HG03354 (cell line): Measurements from ENCODE around the gene WTIP.

ENCODE experiments used
- ATAC-seq: cut with Tn5 transposase; IDR thresholded peaks from one replicate; pipeline ENCODE4 v1.9.1; 2021; ENCODE audit warnings: mild to moderate bottlenecking; ENCODE audit not compliant: unreplicated experiment, poor library complexity, severe bottlenecking

The WTIP gene

DNA sequence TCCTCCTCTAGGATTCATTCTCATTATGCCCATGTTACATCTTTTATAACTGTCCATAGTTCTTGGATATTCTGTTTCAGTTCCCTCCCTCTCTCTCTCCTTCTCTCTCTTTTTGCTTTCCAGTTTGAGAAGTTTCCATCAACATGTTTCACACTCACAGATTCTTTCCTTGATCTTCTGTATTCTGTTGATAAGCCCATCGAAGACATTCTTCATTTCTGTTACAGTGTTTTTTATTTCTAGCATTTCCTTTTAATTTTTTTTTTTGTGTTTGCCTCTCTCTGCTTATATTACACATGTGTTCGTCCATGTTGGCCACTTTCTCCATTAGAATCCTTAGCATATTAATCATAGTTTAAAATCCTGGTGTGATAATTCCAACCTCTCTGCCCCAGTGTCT, 68.3 kb downstream of the WTIP start:
- ATAC-seq: no peak

DNA sequence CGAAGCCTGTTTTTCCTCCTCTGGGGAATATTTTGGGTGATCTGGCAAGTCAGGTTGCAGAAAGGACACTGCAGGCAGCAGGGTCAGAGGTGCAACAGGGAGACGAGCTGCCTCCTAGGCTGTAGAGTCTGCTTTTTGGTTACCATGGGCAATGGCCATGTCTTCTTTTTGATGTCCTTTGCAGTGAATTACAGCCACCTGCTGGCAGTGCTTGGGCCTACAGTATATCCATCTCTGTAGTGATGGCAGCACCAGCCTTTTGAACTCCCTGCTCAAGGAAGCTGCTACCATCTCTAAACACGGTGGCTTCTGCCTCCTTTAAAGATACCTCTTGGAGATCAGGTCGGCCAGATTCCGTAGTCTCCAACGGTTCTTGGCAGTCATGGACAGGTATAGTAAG, 73.9 kb downstream of the WTIP start:
- no peak for ATAC-seq

DNA sequence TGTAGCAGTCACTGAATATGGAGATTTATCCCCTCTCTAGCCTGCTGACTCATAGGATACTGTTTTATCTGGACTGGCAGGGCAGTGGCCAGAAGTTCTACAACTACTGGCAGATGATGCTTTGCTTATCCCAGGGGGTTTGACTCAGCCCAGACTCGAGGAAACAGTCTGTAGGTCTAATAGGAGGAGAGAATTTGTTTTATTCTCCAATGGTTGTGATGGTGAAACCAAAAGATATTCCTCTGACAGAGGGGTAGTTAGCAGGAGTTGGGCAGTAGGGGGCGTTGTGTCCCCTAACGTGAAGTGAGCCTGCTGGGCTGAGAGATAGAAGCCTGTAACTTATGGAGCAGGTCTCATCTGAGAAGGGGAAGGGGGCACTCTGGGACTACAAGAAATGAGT, 74.9 kb downstream of the WTIP start:
- no peak for ATAC-seq

DNA sequence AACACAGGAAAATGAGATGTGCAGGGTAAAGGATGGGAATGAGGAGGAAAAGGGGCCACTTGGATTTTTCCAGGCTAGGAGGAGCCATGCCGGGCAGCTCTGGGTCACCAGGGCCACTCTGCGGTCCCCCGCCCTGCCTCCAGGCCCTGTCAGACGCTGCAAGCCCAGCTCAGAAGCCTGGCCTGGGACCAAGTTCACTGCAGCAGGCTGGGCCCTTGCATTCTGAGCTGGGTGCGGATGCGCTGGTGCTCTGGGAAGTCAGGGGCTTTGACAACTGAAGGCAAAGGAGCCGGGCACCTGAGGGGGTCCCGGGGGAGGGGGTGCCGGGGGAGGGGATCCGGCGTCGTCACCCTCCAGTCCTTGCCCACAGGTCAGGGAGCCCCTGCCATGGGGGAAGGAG, 77.5 kb downstream of the WTIP start:
- ATAC-seq: no peak

DNA sequence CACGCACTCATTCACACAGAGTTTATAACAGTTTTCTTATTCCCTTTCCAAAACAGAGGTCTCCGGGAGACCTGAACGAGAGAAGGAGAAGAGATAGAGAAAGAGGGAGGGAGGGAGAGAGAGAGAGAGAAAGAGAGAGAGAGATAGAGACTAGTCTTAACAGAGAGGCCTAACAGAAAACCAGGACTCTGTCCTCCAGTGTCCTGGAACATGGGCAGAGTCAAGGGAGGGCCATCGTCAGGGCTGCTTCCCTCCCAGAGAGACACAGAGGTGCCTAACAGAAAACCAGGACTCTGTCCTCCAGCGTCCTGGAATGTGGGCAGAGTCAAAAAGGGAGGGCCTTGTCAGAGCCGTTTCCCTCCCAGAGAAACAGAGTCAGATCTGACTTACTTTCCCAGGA, 78.7 kb downstream of the WTIP start:
- no peak for ATAC-seq
